ELR (cell line): ENCODE data around the gene PDIA6.

Experiments
- DNase-seq: peaks from one replicate; pipeline ENCODE4 v3.0.0-alpha.2; 2015; ENCODE audit warnings: low read depth

PDIA6 gene, protein sequence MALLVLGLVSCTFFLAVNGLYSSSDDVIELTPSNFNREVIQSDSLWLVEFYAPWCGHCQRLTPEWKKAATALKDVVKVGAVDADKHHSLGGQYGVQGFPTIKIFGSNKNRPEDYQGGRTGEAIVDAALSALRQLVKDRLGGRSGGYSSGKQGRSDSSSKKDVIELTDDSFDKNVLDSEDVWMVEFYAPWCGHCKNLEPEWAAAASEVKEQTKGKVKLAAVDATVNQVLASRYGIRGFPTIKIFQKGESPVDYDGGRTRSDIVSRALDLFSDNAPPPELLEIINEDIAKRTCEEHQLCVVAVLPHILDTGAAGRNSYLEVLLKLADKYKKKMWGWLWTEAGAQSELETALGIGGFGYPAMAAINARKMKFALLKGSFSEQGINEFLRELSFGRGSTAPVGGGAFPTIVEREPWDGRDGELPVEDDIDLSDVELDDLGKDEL

DNA sequence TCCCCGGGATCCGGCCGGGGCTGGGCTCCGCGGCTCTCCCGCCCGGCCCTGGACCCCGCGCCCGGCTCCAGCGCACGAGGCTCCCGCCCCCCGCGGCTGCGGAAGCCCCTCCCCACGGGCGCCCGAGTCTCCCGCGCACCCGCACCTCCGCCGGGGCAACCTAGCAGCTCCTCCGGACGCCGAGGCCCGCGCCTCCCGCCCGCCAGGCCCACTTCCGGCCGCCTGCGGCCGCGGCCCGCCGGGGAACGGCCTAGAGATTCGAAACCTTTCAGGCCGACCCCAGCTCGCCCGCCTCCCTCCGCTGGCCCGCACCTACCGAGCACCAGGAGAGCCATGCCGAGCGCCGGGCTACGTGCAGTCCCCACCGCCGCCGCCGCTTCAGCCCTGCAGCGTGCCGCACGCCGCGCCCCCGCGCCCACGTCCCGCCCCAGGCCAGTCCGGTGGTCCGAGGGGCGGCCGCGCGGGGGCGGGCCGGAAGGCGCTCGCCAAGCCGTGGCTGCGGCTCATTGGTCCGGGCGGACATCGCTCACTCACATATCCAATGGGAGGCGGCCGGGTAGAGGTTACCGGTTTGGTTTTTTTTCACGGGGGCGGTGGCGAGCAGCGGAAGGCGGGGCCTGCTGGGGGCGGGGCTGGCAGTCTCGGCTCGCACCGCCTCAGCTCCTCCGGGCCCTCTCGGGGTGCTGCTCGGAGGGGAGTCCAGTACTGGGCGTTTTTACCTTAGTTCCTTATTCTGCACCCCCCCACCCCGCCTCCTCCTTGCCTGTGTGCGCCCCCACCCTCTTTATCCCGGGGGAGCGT lies at the start of gene PDIA6:
Gene PDIA6, minus strand, starts transcription at position 424 of the 801 bp plus-strand sequence. Its CDS starts 89 bp downstream, at position 335.
- DNase-seq, result peak; percentile 97

DNA sequence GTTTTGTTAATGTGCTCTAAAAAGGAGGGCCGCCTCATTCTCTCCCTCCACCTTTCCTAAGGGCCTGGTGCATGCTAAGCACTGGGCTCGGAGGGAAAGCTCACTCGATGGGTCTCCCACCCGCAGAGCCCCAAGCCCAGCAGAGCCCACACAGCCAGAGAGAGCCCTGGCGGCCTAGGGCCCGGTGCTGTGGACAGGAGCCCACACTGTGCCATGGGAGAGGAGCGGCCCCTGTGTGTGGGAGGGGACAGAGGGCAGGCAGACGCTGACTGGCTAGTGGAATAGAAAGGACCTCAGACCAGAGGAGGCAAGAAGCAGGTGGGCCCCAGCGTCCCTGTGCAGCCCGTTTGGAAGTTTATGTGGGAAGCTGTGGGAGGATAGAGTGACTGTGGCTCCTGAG lies 49.7 kb upstream of the PDIA6 start:
- no peak for DNase-seq

- no peak for DNase-seq
Observed at GRCh38 chr2:10861765-10862164, 49.2 kb upstream of the PDIA6 start.

- no peak for DNase-seq
Observed at GRCh38 chr2:10860814-10861325, 48.3 kb upstream of the PDIA6 start.

DNA sequence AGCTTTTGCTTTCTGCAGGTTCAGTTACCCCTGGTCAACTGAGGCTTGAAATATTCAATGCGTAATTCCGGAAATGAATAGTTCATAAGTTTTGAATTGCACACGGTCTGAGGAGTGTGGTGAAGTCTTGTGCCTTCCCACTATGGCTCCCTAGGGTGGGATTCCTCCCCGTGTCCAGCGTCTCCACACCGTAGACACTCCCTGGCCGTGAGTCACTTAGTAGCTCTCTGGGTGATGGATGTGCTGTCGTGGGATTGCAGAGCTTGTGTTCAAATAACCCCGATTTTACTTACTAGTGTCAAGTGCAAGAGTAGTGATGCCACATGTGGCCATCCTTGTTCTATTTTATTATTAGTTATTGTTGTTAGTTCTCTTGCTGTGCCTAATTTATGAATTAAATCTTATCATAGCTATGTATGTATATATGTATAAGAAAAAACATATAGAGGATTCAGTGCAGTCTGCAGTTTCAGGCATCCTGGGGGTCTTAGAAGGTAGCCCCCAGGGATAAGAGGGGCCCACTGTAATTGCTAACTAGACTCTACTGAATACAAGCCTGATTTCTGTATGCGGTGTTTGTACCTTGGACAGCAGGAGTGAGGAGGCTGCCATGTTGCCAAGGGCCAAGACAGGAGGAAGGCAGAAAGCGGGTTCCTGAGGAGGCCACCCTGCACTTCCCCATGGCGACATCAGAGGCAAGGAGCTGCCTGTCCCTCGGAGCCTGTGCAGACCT lies 47.7 kb upstream of the PDIA6 start:
- no peak for DNase-seq

GRCh38 chr2:10859278-10859677 lies 46.7 kb upstream of the PDIA6 start:
- DNase-seq, result no peak

DNA sequence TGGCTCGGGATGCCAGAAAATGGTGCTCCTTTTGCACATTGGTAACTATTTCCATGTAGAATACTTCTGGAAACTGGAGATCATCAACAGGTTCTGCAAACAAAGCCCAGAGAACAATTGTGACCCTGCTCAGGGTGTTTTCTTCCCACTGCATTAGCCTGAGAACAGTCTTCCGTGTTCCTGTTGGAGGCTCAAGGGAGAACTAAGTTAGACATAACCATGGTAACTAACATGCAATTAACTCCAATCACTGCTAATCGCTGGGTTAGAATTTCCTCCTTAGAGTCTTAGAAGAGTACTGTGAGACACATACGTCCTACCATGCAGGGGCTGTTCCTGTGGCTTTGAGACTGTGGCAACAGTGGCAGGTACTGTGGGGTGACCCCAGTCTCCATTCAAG lies 36.0 kb upstream of the PDIA6 start:
- no peak for DNase-seq

- DNase-seq, result no peak
Observed at GRCh38 chr2:10847008-10847407, 34.4 kb upstream of the PDIA6 start.

DNA sequence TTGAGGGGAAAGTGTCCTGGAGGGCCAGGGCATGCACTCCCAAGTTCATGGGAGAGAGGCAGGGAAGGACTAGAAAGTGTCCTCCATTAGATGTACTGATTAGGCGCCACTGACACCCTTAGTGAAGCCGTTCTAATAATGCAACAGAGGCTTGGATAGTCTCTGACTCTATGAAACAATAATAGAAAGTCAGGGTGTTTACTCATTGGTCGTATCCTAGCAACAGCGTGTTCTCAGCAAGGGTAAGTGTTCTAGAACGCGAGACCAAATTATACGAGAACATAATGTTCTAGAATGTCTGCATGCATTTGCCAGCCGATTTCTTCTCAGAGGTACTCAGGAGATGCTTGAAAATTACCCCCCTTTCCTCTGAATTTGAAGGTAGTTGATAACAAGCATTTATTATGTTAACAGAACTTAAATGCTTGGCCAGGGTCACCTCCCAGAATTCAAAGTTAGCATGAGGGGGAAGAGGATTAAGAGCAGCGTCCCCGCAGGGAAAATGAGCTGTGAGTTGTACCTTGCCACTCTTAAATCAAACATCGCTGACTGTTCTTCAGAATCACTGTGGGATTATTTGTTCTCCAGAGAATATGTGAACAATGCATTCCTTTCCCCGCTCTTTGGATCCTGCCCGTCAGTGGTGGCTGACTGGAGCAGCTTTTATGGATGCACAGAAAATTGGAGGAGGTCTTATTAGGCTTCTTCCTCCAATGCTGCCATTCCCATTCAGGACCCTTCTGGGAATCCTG lies 33.7 kb upstream of the PDIA6 start:
- DNase-seq, result no peak

DNA sequence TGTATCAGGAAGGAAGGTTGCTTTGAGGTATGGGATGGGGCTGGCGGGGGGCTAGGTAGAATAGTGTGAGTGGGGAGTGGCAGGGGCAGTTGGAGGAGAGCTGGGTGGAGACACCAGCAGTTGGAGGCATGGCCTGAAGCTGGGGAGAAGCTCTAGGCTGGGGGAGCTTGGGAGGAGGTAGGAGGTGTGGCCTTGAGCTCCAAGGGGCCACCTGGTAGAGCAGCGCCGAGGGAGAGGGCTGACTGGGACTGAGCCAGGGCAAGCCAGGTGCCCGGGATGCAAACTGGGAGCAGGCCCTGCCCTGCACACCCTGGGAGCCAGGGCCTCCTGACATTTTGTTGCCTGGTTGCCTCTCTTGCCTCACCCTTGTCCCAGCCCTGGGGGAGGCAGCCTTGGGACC lies 33.1 kb upstream of the PDIA6 start:
- no peak for DNase-seq

- DNase-seq, result peak; percentile 31
Observed at GRCh38 chr2:10844097-10844496, 31.5 kb upstream of the PDIA6 start.

DNA sequence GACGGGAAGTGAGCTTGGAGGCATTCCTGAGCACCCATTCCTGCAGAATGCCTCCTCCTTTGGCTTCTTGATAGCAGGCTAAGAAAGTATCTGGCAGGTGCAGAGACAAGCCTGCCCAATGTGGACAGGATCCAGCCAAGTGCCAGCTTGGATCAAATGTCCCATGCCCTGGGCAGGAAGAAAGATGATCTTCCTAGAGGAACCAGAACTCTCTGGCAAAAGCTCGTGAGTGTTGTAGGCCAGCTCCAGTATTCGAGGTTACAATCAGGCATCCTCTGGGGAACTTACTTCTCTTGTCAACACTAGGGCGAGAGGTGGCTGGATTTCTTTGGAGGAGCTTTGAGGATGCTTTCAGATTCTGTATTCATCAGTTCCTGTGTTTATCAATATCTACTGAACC lies 29.9 kb upstream of the PDIA6 start:
- DNase-seq, result no peak

- no peak for DNase-seq
Observed at GRCh38 chr2:10841547-10842219, 29.1 kb upstream of the PDIA6 start.

DNA sequence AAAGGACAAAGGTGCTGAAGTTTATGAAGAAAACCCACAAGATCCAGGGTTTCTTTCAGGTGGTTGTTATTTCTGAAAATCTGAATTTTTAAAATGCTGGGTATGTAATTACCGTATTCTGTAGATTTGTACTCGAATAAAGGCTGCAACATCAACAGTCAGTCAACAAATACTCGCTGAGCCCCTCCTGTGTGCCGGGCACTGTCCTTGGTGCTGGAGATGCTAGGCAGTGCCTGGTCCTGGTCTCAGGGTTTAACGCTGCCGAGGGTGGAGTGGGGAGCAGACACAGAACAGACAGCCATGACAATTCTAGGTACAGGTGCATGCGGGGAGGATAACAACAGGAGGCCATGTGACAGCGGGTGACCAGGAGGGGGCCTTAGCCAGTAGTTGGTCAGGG lies 27.2 kb upstream of the PDIA6 start:
- peak; percentile 22 for DNase-seq

- no peak for DNase-seq
Observed at GRCh38 chr2:10838734-10839133, 26.1 kb upstream of the PDIA6 start.

- DNase-seq, result no peak
Observed at GRCh38 chr2:10837298-10838266, 25.0 kb upstream of the PDIA6 start.

DNA sequence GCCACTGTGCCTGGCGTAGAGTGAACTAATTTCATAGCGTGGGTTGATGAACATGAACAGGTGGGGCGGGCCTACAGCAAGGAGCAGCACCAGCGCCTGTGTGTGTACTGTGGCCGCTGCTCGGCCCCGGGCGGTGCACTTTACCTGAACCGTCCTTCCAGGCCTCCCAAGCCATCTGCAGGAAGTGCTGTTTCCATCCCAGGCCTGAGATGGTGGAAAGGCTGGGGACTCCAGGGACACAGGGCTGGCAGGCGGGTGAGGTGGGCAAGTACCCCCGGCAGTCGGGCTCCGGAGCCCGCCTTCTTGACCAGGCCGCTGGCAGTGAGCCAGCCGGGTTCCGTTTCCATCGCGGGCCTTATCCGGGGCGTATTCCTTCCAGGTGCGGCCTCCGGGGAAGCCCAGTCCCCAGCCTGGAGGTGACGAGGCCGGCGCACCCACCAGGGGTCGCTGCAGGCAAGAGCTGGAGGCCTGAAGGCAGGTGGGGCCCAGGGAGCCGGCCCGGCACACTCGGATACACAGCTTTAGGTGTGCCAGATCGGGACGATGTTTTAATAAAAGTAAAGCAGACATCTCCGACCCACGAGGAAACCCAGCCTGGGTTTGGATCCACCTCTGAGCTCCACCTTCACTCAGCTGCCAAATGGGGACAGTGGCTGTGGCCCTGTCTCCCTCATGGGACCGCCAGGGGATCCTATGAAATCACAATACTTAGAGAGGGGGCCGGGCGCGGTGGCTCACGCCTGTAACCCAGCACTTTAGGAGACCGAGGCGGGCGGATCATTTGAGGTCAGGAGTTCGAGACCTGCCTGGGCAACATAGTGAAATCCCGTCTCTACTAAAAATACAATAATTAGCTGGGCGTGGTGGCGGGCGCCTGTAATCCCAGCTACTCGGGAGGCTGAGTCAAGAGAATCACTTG lies 22.7 kb upstream of the PDIA6 start:
- peak; percentile 62 for DNase-seq

- DNase-seq, result peak; percentile 9
Observed at GRCh38 chr2:10834068-10834655, 21.6 kb upstream of the PDIA6 start.
